HG03558 (cell line): ENCODE measurements around the gene CCT6B.

Source experiments
- ATAC-seq: cut with Tn5 transposase; IDR thresholded peaks from one replicate; pipeline ENCODE4 v1.9.1; 2021; ENCODE audit warnings: moderate number of reproducible peaks; ENCODE audit not compliant: unreplicated experiment; ENCODE audit errors: extremely low read depth

The CCT6B gene

GRCh38 chr17:34892461-34893249 is 68.6 kb downstream of the CCT6B start:
- no peak for ATAC-seq

- ATAC-seq = no peak
These were observed 74.4 kb downstream of the CCT6B start for GRCh38 chr17:34886831-34887230.

DNA sequence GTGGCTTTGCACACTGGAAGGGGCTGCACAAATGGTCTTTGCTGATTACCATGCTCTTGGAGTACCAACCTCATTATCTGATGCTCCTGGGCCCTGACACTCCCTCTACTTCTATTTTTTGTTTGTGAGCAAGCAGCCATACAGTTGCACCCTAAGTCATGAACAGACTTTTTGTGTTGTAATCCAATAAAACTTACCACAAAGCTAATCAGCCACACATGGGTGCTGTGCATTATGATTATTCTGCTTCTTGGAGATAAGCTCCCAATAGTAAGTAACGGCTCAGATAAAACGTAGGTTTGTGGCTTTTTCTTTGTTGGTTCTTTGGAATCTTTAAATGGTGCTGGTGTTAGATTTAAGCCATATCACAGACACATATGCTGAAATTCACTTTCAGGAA is 76.2 kb downstream of the CCT6B start:
- no peak for ATAC-seq

DNA sequence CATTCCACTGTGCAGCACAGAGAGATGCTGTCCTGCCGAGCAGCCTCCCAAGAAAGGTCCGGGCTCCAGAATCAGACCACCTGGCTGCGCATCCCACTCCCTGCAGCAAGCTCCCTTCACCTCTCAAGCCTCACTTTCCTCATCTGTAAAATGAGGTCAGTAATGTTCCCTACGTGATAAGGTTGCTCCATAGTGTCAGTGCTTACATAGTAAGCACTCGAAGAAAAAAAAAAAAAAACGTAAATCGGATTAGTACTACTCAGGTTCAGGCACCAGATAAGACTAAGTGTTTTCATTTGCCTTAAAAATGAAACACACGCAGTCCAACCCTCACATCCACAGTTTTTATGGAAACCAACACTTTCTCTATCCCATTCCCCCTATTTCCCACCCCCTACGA is 76.7 kb downstream of the CCT6B start:
- ATAC-seq = no peak

- ATAC-seq = no peak
These were observed 77.9 kb downstream of the CCT6B start for GRCh38 chr17:34883106-34884000.

- no peak for ATAC-seq
These were observed 82.1 kb downstream of the CCT6B start for GRCh38 chr17:34879146-34879545.
